Chondrocyte (in vitro differentiated cells): ENCODE results near the gene CRIP1. TPM values are rescaled to one million over a fixed set of nuclear protein-coding genes. Genes with fewer than 3 reads are reported as not detected.

Source experiments
- DNase-seq: peaks from one replicate; pipeline ENCODE4 v3.0.0; 2021; ENCODE audit warnings: mixed read lengths, low spot score
- H3K27ac Mint-ChIP-seq: one replicate; pipeline ENCODE4 v1.8.0; 2021; ENCODE audit warnings: mild to moderate bottlenecking, moderate library complexity, mixed read lengths; ENCODE audit not compliant: unreplicated experiment
- H3K27me3 Mint-ChIP-seq: 2 replicates; pipeline ENCODE4 v1.8.0; 2021; ENCODE audit warnings: low read depth, mixed read lengths
- H3K36me3 Mint-ChIP-seq: 2 replicates; pipeline ENCODE4 v1.8.0; 2021; ENCODE audit warnings: low read depth, mixed read lengths
- H3K4me1 Mint-ChIP-seq: 2 replicates; pipeline ENCODE4 v1.8.0; 2021; ENCODE audit warnings: low read depth, mild to moderate bottlenecking, mixed read lengths
- H3K4me3 Mint-ChIP-seq: one replicate; pipeline ENCODE4 v1.8.0; 2021; ENCODE audit warnings: mild to moderate bottlenecking, moderate library complexity, mixed read lengths; ENCODE audit not compliant: unreplicated experiment
- H3K9me3 Mint-ChIP-seq: 2 replicates; pipeline ENCODE4 v1.8.0; 2021; ENCODE audit warnings: low read depth, mixed read lengths
- total RNA-seq: library from RNA; stranded (reverse); gene quantifications from 3 replicates; pipeline ENCODE4 v1.2.1, GENCODE V29; 2021
- TF ChIP-seq, protein P1 (sequence below): fragments of 200-600 bp; sonication (generic); IDR thresholded peaks from 2 replicates; pipeline ENCODE4 v1.5.0; 2021; ENCODE audit warnings: antibody characterized with exemption, mild to moderate bottlenecking, moderate library complexity

Gene CRIP1
- total RNA-seq, 1 donor from 2014 or later: 181 TPM

DNA sequence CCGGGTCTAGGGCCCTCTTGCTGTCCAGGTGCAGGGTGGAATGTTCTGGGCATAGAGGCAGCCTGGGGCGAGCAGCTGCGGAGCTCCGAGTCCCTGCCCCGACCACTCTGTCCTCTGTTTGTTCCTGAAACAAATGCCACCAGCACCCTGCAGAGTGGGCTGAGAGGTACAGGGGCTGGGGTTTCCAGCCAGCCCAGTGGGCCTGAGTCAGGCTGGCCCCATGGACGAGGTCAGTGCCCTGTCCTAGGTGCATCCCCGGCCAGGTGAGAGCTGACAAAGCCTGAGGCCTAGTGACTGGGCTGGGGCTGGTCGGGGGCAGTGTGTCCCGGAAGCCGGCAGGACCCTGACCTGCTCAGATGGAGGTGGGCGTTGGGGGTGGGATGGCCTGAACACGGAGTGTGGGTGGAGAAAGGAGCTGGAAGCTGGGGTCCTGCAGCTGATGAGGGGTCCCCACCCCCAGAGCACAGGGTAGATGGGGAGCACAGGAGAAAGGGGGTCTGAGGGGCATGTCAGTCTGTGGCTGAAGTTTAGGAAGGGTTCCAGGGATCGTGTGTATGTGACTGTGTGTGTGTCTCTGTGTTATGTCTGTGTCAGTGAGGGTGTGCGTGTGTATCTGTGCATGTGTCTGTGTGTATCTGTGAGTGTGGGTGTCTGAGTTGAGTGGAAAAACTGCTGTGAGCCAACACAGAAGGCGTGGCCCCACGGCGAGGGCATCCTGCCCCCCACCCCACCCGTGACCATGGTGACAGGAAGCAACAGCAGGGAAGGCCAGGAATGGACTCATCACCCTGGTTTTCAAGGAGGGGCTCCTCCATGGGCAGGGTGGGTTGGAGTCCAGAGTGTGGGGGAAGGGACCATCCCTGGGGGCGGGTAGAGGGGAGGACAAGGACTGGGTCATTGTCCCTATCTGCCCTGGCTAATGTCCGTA is 2.4 kb upstream of the CRIP1 start:
- Mint-ChIP-seq H3K27me3 (no peaks in the 10 kb centered on the region), H3K27ac (peak overlapping the region; percentile 81), H3K4me3 (no peak overlapping the region), H3K9me3 (no peaks in the 10 kb centered on the region), H3K4me1 (peaks cover 65% of the 10 kb centered on the region), H3K36me3 (peaks cover 2% of the 10 kb centered on the region)
- no peak for DNase-seq
- TF ChIP-seq, protein P1, sequence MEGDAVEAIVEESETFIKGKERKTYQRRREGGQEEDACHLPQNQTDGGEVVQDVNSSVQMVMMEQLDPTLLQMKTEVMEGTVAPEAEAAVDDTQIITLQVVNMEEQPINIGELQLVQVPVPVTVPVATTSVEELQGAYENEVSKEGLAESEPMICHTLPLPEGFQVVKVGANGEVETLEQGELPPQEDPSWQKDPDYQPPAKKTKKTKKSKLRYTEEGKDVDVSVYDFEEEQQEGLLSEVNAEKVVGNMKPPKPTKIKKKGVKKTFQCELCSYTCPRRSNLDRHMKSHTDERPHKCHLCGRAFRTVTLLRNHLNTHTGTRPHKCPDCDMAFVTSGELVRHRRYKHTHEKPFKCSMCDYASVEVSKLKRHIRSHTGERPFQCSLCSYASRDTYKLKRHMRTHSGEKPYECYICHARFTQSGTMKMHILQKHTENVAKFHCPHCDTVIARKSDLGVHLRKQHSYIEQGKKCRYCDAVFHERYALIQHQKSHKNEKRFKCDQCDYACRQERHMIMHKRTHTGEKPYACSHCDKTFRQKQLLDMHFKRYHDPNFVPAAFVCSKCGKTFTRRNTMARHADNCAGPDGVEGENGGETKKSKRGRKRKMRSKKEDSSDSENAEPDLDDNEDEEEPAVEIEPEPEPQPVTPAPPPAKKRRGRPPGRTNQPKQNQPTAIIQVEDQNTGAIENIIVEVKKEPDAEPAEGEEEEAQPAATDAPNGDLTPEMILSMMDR: no peak

DNA sequence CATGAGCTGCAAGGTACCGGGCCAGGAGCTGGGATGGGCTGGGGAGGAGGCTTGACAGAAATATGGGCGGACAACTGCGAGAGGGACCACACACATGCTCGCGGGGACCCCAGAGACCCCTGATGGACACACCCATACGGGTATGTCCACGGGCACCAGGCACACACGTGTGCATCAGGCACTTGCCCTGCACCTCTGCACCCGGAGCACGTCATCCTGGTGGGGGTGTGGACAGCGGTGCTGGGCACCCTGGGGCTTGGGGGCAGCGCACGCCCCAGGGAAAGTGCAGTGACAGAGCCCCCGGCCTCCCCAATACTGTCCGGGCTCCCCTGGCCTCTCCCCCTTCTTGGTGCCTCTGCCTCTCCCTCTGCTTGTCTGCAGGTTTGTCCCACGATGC is 1.7 kb upstream of the CRIP1 start:
- no peaks in the 10 kb centered on the region for H3K27me3 Mint-ChIP-seq
- TF ChIP-seq, protein P1: no peak
- H3K27ac Mint-ChIP-seq: peak overlapping the region; percentile 27
- DNase-seq: no peak
- H3K9me3 Mint-ChIP-seq: no peaks in the 10 kb centered on the region
- H3K4me1 Mint-ChIP-seq: peaks cover 63% of the 10 kb centered on the region
- no peak overlapping the region for H3K4me3 Mint-ChIP-seq
- H3K36me3 Mint-ChIP-seq: no peaks in the 10 kb centered on the region

DNA sequence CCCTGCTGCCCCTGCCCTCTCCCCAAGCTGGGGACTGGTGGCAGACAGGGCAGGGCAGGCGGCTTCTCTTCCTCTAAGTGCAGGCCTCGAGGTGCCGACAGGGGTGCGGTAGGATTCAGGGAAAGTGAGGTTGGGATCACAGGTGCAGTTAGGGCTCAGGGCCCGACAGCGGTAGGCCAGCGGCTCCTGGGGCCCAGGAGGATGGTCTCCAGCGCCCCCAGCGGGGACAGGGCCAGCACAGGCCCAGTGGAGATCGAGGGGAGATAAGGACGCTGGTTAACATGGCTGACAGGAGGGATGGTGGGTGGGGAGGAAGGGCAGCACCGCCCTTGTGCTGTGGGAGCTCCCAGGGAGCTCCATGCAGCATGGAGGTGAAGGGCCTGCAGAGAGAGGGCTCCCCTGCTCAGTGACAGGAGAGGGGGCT is 935 bp upstream of the CRIP1 start:
- Mint-ChIP-seq H3K4me1 (peaks cover 55% of the 10 kb centered on the region), H3K36me3 (no peaks in the 10 kb centered on the region), H3K9me3 (no peaks in the 10 kb centered on the region), H3K4me3 (no peak overlapping the region), H3K27ac (no peak overlapping the region), H3K27me3 (no peaks in the 10 kb centered on the region)
- TF ChIP-seq, protein P1: peak; percentile 67
- no peak for DNase-seq

DNA sequence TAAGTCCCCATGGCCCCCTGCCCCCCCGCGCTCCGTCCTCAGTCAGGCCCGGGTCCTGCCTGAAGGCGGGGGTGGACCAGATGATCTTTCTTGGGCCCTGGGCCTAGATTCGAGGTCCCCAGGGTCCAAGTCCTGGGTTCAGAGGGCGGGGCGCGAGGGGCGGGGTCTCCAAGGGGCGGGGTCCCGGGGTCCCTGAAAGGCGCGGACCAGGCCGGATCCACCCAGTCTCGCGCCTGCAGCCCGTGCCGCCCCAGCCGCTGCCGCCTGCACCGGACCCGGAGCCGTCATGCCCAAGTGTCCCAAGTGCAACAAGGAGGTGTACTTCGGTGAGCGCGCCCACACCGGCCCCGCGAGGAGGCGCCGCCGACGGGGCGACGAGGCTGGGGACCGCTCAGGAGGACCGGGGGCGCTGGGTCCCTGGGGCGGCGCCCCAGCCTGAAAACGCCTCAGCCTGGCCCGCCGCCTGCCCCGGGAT is 325 bp downstream of the CRIP1 start:
- Mint-ChIP-seq H3K4me3 (peak overlapping the region; percentile 28), H3K9me3 (no peaks in the 10 kb centered on the region), H3K27ac (no peak overlapping the region), H3K4me1 (peaks cover 47% of the 10 kb centered on the region), H3K27me3 (no peaks in the 10 kb centered on the region), H3K36me3 (no peaks in the 10 kb centered on the region)
- no peak for DNase-seq
- TF ChIP-seq, protein P1: no peak

DNA sequence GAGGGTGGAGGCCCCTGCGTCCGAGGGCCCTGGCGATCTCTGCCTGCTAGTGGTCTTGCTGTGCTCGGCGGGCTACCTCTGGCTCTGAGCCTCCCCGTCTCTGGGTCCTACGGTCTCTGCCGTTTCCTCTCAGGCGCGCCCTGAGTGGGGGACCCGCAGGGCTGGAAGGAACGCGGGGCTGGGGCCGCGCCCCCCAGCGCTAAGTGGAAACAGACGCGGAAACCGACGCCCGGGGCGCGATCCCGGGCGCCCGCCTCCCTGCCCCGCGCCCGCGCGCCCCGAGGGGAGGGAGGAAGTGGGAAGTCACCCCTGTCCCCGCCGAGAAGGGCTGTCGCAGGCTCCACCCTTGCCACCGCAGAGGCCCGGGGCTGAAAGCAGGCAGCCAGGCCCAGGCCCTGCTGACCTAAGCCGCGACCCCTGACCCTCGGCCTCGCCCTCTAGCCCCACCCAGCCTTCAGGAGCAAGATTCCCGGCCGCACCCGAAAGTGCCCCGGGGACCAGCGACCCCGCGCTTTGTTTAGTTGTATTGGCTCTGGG is 831 bp downstream of the CRIP1 start:
- TF ChIP-seq, protein P1: no peak
- Mint-ChIP-seq H3K4me3 (peak overlapping the region; percentile 54), H3K27ac (no peak overlapping the region), H3K36me3 (no peaks in the 10 kb centered on the region), H3K4me1 (peaks cover 42% of the 10 kb centered on the region), H3K27me3 (no peaks in the 10 kb centered on the region), H3K9me3 (no peaks in the 10 kb centered on the region)
- no peak for DNase-seq
